ENCODE measurements around the gene HNRNPU. TPM values are rescaled to one million over a fixed set of nuclear protein-coding genes. Genes with fewer than 3 reads are reported as not detected.
A peak's percentile ranks its signal among the peaks of the same experiment; 100 is the strongest.

Gene HNRNPU
- total RNA-seq, 2 donors from 2014 or later, result 310 to 319 TPM

GRCh38 chr1:244800821-244801220 lies 63.5 kb downstream of the HNRNPU start:
- H3K4me3 Mint-ChIP-seq, result no peak overlapping the region
- no peak for DNase-seq
- peaks cover 6% of the 10 kb centered on the region for H3K4me1 Mint-ChIP-seq (ENCODE audit: low read depth)
- no peaks in the 10 kb centered on the region for H3K36me3 Mint-ChIP-seq (ENCODE audit: insufficient read depth in 2 of 2)
- no peaks in the 10 kb centered on the region for H3K27me3 Mint-ChIP-seq (ENCODE audit: low read depth)
- no peak overlapping the region for H3K27ac Mint-ChIP-seq
- H3K9me3 Mint-ChIP-seq, result no peaks in the 10 kb centered on the region
- ATAC-seq (replicated peaks in 1 of 2), result peak in 1 of 2 donors; percentile 18

Other genes starting within 250 kb of the HNRNPU start
- 10 to 100 TPM; 35.0 to 41.0 TPM for gene DESI2, start 211.4 kb downstream of the HNRNPU start, total RNA-seq
- 10 to 100 TPM in 1 of 2 donors, 1 to 10 TPM in 1; 9.8 to 12.1 TPM for gene COX20, start 28.9 kb downstream of the HNRNPU start, total RNA-seq

Measured in activated T-cell treated with anti-CD3 and anti-CD28 coated beads, Interleukin-2, amount 50 U/mL, for 72 hours (primary cell).